GM10248 (cell line): ENCODE data around the gene THAP8.

ENCODE experiments used
- CTCF ChIA-PET: fragments of 300-600 bp; sonication (Branson Sonifier 250); formaldehyde crosslinking; extraction: SDS; loops from one replicate; lab custom pipeline; 2021; ENCODE audit warnings: antibody characterized with exemption; lab: Yijun Ruan, JAX
- POLR2A ChIA-PET: fragments of 350-650 bp; sonication (Branson Sonifier 250); formaldehyde crosslinking; extraction: SDS; loops from one replicate; lab custom pipeline; 2020; ENCODE audit warnings: antibody characterized with exemption; lab: Yijun Ruan, JAX
- DNase-seq: peaks from one replicate; pipeline ENCODE4 v3.0.0; 2012; ENCODE audit errors: extremely low spot score
- CTCF ChIP-seq: IDR thresholded peaks from 2 replicates; pipeline ENCODE4 v1.5.1; 2012; ENCODE audit warnings: mild to moderate bottlenecking, low read depth; ENCODE audit errors: extremely low read depth, missing control alignments, control extremely low read depth

Gene THAP8

GRCh38 chr19:36006955-36007354, 47.1 kb downstream of the THAP8 start:
- POLR2A ChIA-PET: no interaction called here
- CTCF ChIA-PET: no interaction called here
- no peak for TF ChIP-seq CTCF
- DNase-seq: no peak

- CTCF ChIA-PET: interaction anchor here (0.7 to 1.8 kb wide), 2 partner anchors 9 to 11 kb away, joined by 3 to 5 read pairs; partner anchors contain the start of gene ALKBH6
- TF ChIP-seq CTCF: no peak
- POLR2A ChIA-PET: interaction anchor here (0.6 to 1.4 kb wide), 2 partner anchors 9 to 14 kb away, joined by 4 to 7 read pairs; no protein-coding TSS in a partner anchor
- DNase-seq: no peak
Observed at GRCh38 chr19:36003284-36003683, 50.8 kb downstream of the THAP8 start.

GRCh38 chr19:36001605-36002004, 52.5 kb downstream of the THAP8 start:
- CTCF ChIA-PET: no interaction called here
- no peak for DNase-seq
- POLR2A ChIA-PET: no interaction called here
- TF ChIP-seq CTCF: no peak

GRCh38 chr19:35996777-35997176, 57.3 kb downstream of the THAP8 start:
- DNase-seq: no peak
- ChIA-PET CTCF (interaction anchor here (1.9 kb wide), 1 partner anchor 131 kb away, joined by 4 read pairs; no protein-coding TSS in a partner anchor), POLR2A (no interaction called here)
- TF ChIP-seq CTCF: no peak

GRCh38 chr19:35995048-35995993, 58.8 kb downstream of the THAP8 start, which contains the start of gene SDHAF1:
SDHAF1 (plus strand) TSS chr19:35995188; CDS start chr19:35995275, 87 bp downstream.
- peak; percentile 98 for DNase-seq
- no peak for TF ChIP-seq CTCF
- CTCF ChIA-PET: interaction anchor here (0.6 to 1.2 kb wide), 2 partner anchors 17 to 71 kb away, joined by 3 read pairs; no protein-coding TSS in a partner anchor
- POLR2A ChIA-PET: interaction anchor here (0.6 to 0.9 kb wide), 3 partner anchors 19 to 255 kb away, joined by 3 to 4 read pairs (median 4); partner anchors contain the start of gene ALKBH6

- TF ChIP-seq CTCF: peak; percentile 8
- peak; percentile 51 for DNase-seq
- ChIA-PET POLR2A (interaction anchor here (1.3 kb wide), 1 partner anchor 9 kb away, joined by 7 read pairs; no protein-coding TSS in a partner anchor), CTCF (interaction anchor here (1.3 kb wide), 2 partner anchors 15 to 20 kb away, joined by 3 read pairs; partner anchors contain the start of genes ALKBH6 and SYNE4)
Observed at GRCh38 chr19:35993923-35994598, 60.0 kb downstream of the THAP8 start.
